ENCODE results near the gene ODAD3. TPM values are rescaled to one million over a fixed set of nuclear protein-coding genes. Genes with fewer than 3 reads are reported as not detected.

ODAD3 gene
- total RNA-seq, 2 donors from 2014 or later: not detected

DNA sequence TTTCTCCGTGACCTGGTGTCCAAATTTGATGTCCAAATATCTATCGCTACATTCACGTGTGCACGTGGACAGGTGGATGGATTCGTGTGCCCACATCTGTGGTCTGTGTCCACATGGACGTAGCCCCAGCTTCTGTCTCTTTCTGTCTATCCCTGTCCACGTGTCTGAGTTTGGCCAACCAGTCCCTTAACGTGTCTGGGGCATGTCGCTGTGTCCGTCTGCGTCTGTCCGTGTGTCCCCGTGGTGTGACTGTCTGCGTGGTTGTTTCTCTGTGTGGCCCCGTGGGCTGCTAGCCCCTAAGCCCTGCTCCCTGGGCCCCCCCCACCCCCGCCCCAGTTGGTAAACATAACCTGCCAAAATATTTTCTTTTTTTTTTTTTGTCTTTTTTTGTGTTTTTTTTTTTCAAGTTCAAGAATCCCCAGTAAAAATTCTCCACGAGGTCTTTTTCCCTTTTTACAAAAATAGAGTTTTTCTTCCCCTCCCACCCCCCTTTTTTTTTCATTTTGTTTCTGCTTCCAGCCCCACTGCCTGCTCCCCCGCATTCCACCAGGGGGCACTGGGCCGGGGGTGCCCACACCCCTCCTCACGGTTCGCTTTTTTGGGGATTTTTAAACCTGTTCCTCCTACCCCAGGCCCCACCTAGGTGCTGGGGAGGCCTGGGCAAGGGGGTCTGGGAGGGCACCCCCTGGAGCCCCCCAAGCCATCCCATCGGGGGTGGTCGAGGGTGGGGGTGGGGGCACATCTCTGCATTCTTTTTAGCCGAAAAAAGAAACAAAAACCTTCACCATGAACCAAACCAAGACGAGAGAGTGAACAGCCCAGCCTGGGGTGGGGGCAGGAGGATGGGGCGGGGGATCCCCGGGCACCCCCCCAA is 18.8 kb upstream of the ODAD3 start:
- ATAC-seq: no peak

DNA sequence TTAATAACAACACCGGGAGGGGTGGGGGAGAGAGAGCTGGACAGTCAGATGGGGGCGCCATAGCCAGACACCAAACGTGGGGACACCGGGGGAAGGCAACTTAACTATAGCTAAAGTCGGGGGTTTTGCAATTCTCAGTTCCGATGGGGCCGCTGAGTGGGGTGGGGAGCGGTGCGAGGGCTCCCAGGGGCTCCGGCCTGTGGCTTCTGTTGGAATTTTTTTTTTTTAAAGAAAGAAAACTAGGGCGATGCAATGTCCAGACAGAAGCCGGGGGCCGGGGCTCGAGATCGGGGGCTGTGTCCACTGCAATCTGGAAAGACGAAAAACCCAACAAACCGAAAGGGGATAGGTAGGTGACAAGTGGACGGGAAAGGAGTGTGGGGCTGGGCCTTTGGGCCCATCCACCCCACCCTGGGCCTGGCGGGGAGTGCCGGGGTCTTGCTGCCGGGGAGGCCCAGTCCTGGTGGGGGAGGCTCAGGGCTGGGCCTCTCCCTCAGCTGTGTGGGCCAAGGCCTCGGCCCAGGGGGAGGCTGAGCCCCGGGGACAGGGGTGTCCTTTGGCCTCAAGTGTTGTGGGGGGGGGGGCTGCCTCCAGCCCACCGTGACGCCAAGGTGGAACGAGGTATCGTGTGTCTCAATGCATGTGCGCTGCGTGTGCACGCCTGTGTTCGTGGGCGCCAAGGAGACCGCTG is 17.8 kb upstream of the ODAD3 start:
- Mint-ChIP-seq H3K27ac (no peak overlapping the region), H3K27me3 (no peaks in the 10 kb centered on the region), H3K36me3 (no peaks in the 10 kb centered on the region), H3K4me3 (no peak overlapping the region), H3K9me3 (no peaks in the 10 kb centered on the region), H3K4me1 (ENCODE audit: low read depth in 2 of 2) (no peaks in the 10 kb centered on the region)
- ATAC-seq (no peak), DNase-seq (ENCODE audit: low spot score) (no peak)

More for the DNA sequence above, 18.8 kb upstream of the ODAD3 start:
- H3K27ac Mint-ChIP-seq: no peak overlapping the region
- H3K27me3 Mint-ChIP-seq: no peaks in the 10 kb centered on the region
- no peaks in the 10 kb centered on the region for H3K36me3 Mint-ChIP-seq
- H3K4me3 Mint-ChIP-seq: no peak overlapping the region
- DNase-seq (ENCODE audit: low spot score): no peak
- H3K4me1 Mint-ChIP-seq (ENCODE audit: low read depth in 2 of 2): no peaks in the 10 kb centered on the region
- H3K9me3 Mint-ChIP-seq: no peaks in the 10 kb centered on the region

DNA sequence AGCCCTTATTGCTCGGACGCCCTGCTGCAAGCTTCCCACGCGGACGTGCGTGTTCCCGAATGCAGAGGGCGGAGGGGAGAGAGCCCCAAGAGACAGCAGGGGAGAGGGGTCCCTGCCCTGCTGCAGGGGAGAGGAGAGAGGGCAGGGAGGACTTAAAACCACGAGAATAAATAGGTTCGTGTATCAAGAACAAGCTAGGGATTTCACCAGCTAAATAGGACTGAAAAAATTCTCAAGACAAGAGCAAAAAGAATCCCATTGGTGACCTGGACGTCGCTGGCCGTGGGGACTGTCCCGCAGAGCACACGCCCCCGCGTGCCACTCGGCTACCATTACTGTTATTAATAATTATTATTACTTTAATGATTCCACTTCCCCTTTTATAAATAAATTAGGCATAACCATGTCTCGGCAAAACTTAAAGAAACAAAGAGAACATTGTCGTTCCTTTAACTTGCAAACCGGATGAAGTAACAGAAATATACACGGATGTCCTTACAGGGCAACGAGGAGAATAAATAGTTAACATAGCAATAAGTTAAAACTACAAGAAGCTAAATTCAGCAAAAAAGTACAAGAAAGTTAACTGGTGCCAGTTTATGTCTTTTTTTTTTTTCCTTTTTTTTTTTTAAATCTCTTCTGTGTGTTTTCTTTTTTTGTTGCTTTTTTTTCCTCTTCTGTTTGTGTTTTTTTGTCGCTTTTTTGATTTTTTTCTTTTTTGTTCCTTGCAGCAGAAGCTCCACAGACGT is 17.1 kb upstream of the ODAD3 start:
- Mint-ChIP-seq H3K27me3 (no peaks in the 10 kb centered on the region), H3K4me1 (ENCODE audit: low read depth in 2 of 2) (no peaks in the 10 kb centered on the region), H3K9me3 (no peaks in the 10 kb centered on the region), H3K4me3 (no peak overlapping the region), H3K36me3 (no peaks in the 10 kb centered on the region), H3K27ac (no peak overlapping the region)
- no peak for DNase-seq (ENCODE audit: low spot score)
- no peak for ATAC-seq

DNA sequence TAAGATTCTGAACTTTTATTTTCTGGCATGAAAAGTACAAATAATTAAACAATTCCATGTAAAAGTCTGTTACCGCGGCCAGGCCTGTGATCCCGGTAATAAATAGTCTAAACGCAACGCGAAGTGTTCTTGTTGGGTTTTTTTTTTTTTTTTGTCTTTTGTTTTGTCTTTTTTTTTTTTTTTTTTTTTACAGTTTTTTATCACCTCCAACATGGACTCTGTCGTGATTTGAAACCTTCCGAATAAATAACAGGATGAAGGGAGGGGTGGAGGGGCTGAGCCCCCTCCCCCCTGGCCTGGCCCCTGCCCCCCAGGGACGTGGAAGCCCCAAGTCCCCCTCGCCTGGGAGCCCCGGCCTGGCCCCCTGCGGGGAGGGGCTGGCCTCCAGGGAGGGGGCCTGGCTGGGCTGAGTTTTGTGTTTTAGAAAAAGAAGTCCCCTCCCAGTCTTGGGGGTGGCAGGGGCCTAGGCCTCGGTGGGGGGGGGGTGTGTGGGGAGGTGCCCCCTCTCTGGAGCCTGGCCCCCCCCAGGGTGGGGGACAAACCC is 16.5 kb upstream of the ODAD3 start:
- Mint-ChIP-seq H3K36me3 (no peaks in the 10 kb centered on the region), H3K27ac (no peak overlapping the region), H3K4me3 (no peak overlapping the region), H3K4me1 (ENCODE audit: low read depth in 2 of 2) (no peaks in the 10 kb centered on the region), H3K27me3 (no peaks in the 10 kb centered on the region), H3K9me3 (no peaks in the 10 kb centered on the region)
- ATAC-seq (no peak), DNase-seq (ENCODE audit: low spot score) (no peak)

DNA sequence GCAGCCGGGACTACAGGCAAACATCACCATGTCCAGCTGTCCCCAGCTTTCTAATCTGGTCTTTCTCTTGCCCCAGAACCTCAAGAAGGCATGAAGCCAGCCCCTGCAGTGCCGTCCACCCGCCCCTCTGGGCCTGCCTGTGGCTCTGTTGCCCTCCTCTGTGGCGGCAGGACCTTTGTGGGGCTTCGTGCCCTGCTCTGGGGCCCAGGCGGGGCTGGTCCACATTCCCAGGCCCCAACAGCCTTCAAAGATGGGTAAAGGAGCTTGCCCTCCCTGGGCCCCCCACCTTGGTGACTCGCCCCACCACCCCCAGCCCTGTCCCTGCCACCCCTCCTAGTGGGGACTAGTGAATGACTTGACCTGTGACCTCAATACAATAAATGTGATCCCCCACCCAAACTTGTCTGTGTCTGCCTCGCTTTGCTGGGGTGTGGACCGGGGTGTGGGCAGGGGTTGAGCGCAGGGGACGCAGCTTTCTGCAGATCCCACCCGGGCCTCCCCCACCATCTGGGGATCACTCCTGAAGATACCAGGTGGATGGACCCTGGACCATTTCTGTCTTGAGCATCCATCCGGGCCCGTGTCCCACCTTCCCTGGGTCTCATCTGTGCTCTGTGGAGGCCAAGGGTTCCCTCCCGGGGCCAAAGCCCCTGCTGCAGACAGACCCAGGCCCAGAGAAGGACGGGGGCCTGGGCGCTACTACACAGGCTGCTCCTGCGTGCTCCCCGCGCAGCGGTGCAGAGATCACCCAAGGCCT is 15.8 kb upstream of the ODAD3 start:
- no peak for ATAC-seq

DNA sequence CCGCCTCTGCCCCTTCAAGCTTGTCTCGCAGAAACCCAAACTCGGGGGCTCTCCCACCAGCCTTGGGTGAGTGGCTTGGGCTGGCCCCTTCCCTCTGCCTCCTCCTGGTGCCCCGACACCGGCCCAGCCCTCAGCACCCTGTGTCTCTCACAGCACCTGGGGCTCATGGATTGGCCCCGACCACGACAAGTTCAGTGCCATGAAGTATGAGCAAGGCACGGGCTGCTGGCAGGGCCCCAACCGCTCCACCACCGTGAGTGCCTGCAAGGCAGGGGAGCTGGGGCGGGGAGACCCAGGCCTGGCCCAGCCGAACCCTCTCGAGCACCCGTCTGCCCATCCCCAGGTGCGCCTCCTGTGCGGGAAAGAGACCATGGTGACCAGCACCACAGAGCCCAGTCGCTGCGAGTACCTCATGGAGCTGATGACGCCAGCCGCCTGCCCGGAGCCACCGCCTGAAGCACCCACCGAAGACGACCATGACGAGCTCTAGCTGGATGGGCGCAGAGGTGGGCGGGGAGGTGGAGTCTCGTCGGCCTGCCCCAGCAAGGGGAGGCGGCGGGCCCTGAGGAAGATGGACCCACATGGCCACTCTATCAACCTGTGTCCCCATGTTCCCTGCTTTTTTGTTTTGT is 14.1 kb upstream of the ODAD3 start:
- Mint-ChIP-seq H3K4me3 (no peak overlapping the region), H3K9me3 (no peaks in the 10 kb centered on the region), H3K4me1 (ENCODE audit: low read depth in 2 of 2) (no peaks in the 10 kb centered on the region), H3K36me3 (no peaks in the 10 kb centered on the region), H3K27ac (no peak overlapping the region), H3K27me3 (no peaks in the 10 kb centered on the region)
- DNase-seq (ENCODE audit: low spot score) (peak; percentile 56), ATAC-seq (no peak)

More for the DNA sequence above, 15.8 kb upstream of the ODAD3 start:
- H3K27me3 Mint-ChIP-seq: no peaks in the 10 kb centered on the region
- no peaks in the 10 kb centered on the region for H3K4me1 Mint-ChIP-seq (ENCODE audit: low read depth in 2 of 2)
- no peaks in the 10 kb centered on the region for H3K9me3 Mint-ChIP-seq
- no peak overlapping the region for H3K27ac Mint-ChIP-seq
- no peak overlapping the region for H3K4me3 Mint-ChIP-seq
- DNase-seq (ENCODE audit: low spot score): no peak
- no peaks in the 10 kb centered on the region for H3K36me3 Mint-ChIP-seq

DNA sequence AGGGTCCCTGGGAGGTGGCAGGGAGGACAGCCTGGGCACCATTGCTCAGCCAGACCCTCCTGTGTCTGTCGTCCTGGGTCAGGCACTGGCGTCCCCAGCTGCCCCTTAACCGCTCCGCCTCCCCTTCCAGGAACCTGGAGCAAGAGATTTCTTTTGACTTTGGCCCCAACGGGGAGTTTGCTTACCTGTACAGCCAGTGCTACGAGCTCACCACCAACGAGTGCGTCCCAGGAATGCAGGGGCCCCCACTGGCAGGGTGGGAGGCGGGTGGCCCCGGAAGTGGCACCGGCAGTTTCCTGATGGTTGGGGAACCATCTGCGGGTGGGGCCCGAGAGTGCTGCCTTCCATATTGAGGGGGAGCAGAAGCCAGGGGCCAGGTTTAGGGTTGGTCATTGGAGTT is 13.5 kb upstream of the ODAD3 start:
- no peaks in the 10 kb centered on the region for H3K9me3 Mint-ChIP-seq
- no peak overlapping the region for H3K27ac Mint-ChIP-seq
- H3K4me1 Mint-ChIP-seq (ENCODE audit: low read depth in 2 of 2): no peaks in the 10 kb centered on the region
- ATAC-seq (no peak), DNase-seq (ENCODE audit: low spot score) (no peak)
- H3K27me3 Mint-ChIP-seq: no peaks in the 10 kb centered on the region
- H3K4me3 Mint-ChIP-seq: no peak overlapping the region
- H3K36me3 Mint-ChIP-seq: no peaks in the 10 kb centered on the region

DNA sequence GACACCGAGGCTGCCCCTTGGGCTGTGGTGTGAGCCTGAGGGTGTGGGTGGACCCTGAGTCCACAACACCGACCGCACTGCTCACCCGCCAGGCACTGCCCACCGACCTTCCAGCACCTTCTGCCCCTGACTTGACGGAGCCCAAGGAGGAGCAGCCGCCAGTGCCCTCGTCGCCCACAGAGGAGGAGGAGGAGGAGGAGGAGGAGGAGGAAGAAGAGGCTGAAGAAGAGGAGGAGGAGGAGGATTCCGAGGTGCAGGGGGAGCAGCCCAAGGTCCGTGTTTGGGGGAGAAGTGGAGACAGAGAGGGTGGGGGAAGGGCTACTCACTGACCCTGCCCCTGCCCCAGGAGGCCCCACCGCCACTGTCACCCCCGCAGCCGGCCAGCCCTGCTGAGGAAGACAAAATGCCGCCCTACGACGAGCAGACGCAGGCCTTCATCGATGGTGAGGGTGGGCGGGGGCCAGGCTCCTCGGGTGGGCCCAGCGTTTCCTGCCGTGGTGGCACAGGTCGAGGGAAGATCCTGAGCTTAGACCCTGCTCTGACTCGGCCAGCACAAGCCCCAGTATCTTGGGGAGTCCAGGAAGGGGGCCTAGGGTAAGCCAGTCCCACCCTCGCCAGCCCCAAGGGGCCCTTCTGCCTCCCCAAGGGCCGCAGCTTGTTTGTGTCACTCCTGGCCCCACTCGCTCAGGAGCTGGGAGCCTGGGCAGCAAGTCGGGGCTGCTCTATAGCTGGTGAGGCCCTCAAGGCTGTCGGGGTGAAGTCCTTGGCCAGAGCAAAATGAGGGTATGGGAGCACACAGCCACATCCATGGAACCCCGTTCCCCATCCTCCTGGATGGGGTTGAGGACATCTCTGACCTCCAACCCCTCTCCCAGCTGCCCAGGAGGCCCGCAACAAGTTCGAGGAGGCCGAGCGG is 12.7 kb upstream of the ODAD3 start:
- no peak for ATAC-seq

DNA sequence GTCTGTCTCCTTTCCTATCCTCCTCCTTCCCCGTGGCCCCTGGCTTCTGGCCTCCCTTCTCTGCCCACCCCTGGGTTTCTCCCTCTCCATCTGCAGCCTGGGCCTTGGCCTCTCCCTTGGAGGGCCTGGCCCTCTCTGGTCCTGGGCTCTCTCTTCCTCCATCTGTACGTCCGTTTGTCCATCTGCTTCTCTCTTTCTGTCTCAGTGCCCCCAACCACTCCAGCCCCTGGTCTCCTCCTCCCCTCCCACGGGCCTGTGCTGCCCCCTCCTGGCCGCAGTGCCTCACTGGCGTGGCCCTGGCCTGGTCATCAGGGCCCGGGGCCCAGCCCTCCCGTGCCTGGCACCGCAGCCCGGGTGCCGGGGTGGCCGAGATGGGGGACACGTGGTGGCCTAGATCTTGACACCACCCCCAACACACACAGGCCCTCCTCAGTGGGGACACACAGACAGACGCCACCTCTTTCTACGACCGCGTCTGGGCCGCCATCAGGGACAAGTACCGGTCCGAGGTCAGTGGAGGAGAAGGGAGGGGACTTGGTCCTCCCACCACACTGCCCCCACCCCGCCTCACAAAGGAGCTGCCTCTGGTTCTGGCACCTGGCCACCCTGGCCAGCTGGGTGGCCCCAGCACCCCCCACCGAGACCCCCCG is 11.9 kb upstream of the ODAD3 start:
- Mint-ChIP-seq H3K27me3 (no peaks in the 10 kb centered on the region), H3K4me1 (ENCODE audit: low read depth in 2 of 2) (peaks cover 5% of the 10 kb centered on the region in 2 donors), H3K27ac (no peak overlapping the region), H3K4me3 (no peak overlapping the region), H3K9me3 (no peaks in the 10 kb centered on the region), H3K36me3 (peaks cover 5% of the 10 kb centered on the region)
- DNase-seq (ENCODE audit: low spot score) (no peak), ATAC-seq (peak; percentile 62 to 77)

More for the DNA sequence above, 12.7 kb upstream of the ODAD3 start:
- Mint-ChIP-seq H3K9me3 (no peaks in the 10 kb centered on the region), H3K27me3 (no peaks in the 10 kb centered on the region), H3K4me3 (no peak overlapping the region), H3K36me3 (no peaks in the 10 kb centered on the region), H3K27ac (no peak overlapping the region), H3K4me1 (ENCODE audit: low read depth in 2 of 2) (no peaks in the 10 kb centered on the region)
- no peak for DNase-seq (ENCODE audit: low spot score)

DNA sequence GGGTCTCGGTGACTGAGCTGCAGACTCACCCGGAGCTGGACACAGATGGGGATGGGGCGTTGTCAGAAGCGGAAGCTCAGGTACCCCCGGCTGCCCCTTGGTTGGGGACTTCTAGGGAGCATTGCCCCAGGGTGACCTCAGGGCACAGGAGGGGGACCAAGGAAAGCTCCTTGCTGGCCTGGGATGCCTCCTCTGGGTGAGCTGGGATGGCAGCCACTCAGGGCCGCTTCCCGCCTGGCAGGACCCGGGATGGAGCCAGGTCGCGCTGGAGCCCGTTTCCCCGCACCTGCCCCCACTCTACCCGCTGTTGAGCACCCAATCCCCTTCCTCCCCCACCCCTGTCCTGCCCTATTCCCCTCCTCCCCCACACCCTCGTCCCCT is 11.3 kb upstream of the ODAD3 start:
- peaks cover 6 to 7% of the 10 kb centered on the region in 2 donors for H3K4me1 Mint-ChIP-seq (ENCODE audit: low read depth in 2 of 2)
- H3K27ac Mint-ChIP-seq: no peak overlapping the region
- no peaks in the 10 kb centered on the region for H3K27me3 Mint-ChIP-seq
- H3K36me3 Mint-ChIP-seq: peaks cover 7% of the 10 kb centered on the region
- H3K4me3 Mint-ChIP-seq: no peak overlapping the region
- ATAC-seq: no peak
- no peak for DNase-seq (ENCODE audit: low spot score)
- H3K9me3 Mint-ChIP-seq: no peaks in the 10 kb centered on the region

DNA sequence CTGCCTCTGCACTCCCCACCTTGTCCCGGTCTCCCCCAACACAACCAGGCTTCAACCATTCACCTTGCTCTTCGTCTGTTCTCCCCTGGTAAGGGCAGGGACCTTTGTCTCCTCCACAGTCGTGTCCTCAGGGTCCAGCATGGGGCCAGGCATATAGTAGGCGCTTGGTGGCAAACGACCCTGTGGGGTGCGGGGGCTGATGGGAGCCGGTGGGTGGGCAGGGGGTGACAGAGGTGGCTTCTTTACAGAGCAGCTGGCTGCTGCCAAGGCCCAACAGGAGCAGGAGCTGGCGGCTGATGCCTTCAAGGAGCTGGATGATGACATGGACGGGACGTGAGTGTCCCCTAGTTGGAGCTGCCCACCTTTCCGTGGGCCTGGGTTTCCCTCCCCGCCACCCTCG is 10.2 kb upstream of the ODAD3 start:
- H3K4me1 Mint-ChIP-seq (ENCODE audit: low read depth in 2 of 2): peaks cover 10 to 11% of the 10 kb centered on the region in 2 donors
- H3K27me3 Mint-ChIP-seq: no peaks in the 10 kb centered on the region
- ATAC-seq: no peak
- DNase-seq (ENCODE audit: low spot score): peak; percentile 53
- H3K4me3 Mint-ChIP-seq: no peak overlapping the region
- H3K9me3 Mint-ChIP-seq: no peaks in the 10 kb centered on the region
- no peak overlapping the region for H3K27ac Mint-ChIP-seq
- H3K36me3 Mint-ChIP-seq: peaks cover 7% of the 10 kb centered on the region

DNA sequence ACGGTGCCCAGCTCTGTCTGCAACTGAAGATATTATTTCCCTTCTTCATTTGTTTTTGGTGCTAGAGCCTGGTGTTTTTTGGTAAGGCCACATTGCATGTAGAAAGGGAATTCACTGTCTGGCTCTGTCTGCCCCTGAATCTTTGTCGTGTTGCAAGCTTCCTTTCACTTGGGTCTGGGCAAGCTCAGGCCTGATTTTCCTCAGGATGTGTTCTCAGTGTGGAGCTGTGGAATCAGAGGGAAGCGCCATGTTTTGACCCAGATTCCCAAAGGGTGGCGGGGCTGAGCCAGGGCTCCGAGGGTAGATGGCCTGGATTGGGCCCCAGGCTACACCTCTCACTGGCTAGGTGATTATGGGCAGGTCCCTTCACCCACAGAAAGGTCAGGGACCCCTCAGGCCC is 9.1 kb upstream of the ODAD3 start:
- no peak for DNase-seq (ENCODE audit: low spot score)
- Mint-ChIP-seq H3K4me1 (ENCODE audit: low read depth in 2 of 2) (peaks cover 10 to 11% of the 10 kb centered on the region in 2 donors), H3K27me3 (no peaks in the 10 kb centered on the region), H3K9me3 (no peaks in the 10 kb centered on the region), H3K36me3 (peaks cover 7% of the 10 kb centered on the region), H3K4me3 (no peak overlapping the region), H3K27ac (no peak overlapping the region)
- no peak for ATAC-seq
